K562 (cell line): ENCODE results near the gene FCRL2. TPM values are rescaled to one million over a fixed set of nuclear protein-coding genes. Genes with fewer than 3 reads are reported as not detected.

Experiments used
- ATAC-seq: fragments of 200-7000 bp; cut with Tn5 transposase; 3 replicates; pipeline ENCODE4 v1.9.1; 2020; ENCODE audit warnings: moderate library complexity
- BruUV-seq: library from RNA; stranded (reverse); fragments of 400-500 nt; replicated peaks from 2 replicates; lab custom pipeline; 2021; lab: Mats Ljungman, UMichigan
- CTCF ChIA-PET: fragments of 300-600 bp; formaldehyde crosslinking; extraction: SDS; loops from one replicate; lab custom pipeline; 2021; ENCODE audit warnings: low intra/inter-chr PET ratio; lab: Yijun Ruan, JAX
- POLR2A ChIA-PET: fragments of 300-600, 350-650 bp; sonication (Branson Sonifier 250); formaldehyde crosslinking; extraction: SDS; loops from one replicate; lab custom pipeline; 2021; ENCODE audit warnings: antibody characterized with exemption, inconsistent platforms; lab: Yijun Ruan, JAX
- DNase-seq, 4 experiments: peaks; one replicate each; pipeline versions ENCODE4 v3.0.0 to v3.0.0-alpha.2; 2011 to 2018; ENCODE audit warnings: low spot score in 3 of 4, mixed read lengths in 3 of 4; ENCODE audit errors: extremely low read depth in 1 of 4
- FAIRE-seq: peaks from 2 replicates; lab custom pipeline; 2011; peaks lifted over from hg19 to GRCh38; lab: Jason Lieb, UNC
- H2AFZ ChIP-seq: 2 replicates; pipeline ENCODE4 v1.6.0; 2011; ENCODE audit warnings: low read depth, low read length, control low read depth, inconsistent platforms
- H3K27ac ChIP-seq: fragments of 200-600 bp; 3 replicates; pipeline ENCODE4 v1.8.0; 2011; ENCODE audit warnings: low read depth, mild to moderate bottlenecking, control low read depth, inconsistent platforms, low read length, moderate library complexity, mixed read lengths; ENCODE audit errors: extremely low read depth
- H3K27me3 ChIP-seq, 2 experiments: fragments of 300-600 bp in 1 of 2; 2 replicates in 1 of 2; 3 replicates in 1 of 2; pipeline versions ENCODE4 v1.6.0 to v1.8.0; 2011; ENCODE audit warnings: inconsistent platforms in 2 of 2, low read length in 2 of 2, mild to moderate bottlenecking in 1 of 2, mixed read lengths in 1 of 2, moderate library complexity in 1 of 2; ENCODE audit not compliant: control insufficient read depth in 2 of 2, insufficient read depth in 2 of 2
- H3K36me3 ChIP-seq: fragments of 300-600 bp; 3 replicates; pipeline ENCODE4 v1.8.0; 2011; ENCODE audit warnings: mild to moderate bottlenecking, low read length, inconsistent platforms; ENCODE audit not compliant: control insufficient read depth, insufficient read depth
- H3K4me1 ChIP-seq, 2 experiments: fragments of 200-600 bp in 1 of 2; replicated peaks in 1 of 2; 2 replicates in 1 of 2; 3 replicates in 1 of 2; pipeline versions ENCODE4 v1.5.1 to v1.8.0; 2011; ENCODE audit warnings: inconsistent platforms in 2 of 2, low read length in 2 of 2, mild to moderate bottlenecking in 1 of 2, mixed read lengths in 1 of 2, moderate library complexity in 1 of 2; ENCODE audit not compliant: control insufficient read depth in 2 of 2, insufficient read depth in 2 of 2
- H3K4me2 ChIP-seq: 2 replicates; pipeline ENCODE4 v1.6.1; 2011; ENCODE audit warnings: low read length, control low read depth, inconsistent platforms, mixed read lengths; ENCODE audit not compliant: insufficient read depth
- H3K4me3 ChIP-seq: fragments of 200-600 bp; sonication (generic), shearing (Covaris generic); 2 replicates; pipeline ENCODE4 v1.5.1; 2016; ENCODE audit warnings: control low read depth, inconsistent platforms
- H3K79me2 ChIP-seq: fragments of 200-600 bp; 3 replicates; pipeline ENCODE4 v1.8.0; 2011; ENCODE audit warnings: low read length, inconsistent platforms; ENCODE audit not compliant: control insufficient read depth, insufficient read depth
- H3K9ac ChIP-seq, 2 experiments: 2 replicates each; pipeline versions ENCODE4 v1.6.0 to v1.6.1; 2011; ENCODE audit warnings: low read depth in 2 of 2, low read length in 2 of 2, control low read depth in 1 of 2, inconsistent platforms in 1 of 2, mild to moderate bottlenecking in 1 of 2, mixed read lengths in 1 of 2; ENCODE audit not compliant: insufficient read depth in 1 of 2
- H3K9me1 ChIP-seq: one replicate; pipeline ENCODE4 v1.6.0; 2011; ENCODE audit warnings: inconsistent platforms, mild to moderate bottlenecking, low read length, moderate library complexity; ENCODE audit not compliant: control insufficient read depth, insufficient read depth
- H3K9me3 ChIP-seq: replicated peaks from 2 replicates; pipeline ENCODE4 v1.5.1; 2011; ENCODE audit warnings: low read depth, low read length, inconsistent platforms; ENCODE audit not compliant: control insufficient read depth, insufficient read depth
- H4K20me1 ChIP-seq: replicated peaks from 2 replicates; pipeline ENCODE4 v1.6.1; 2011; ENCODE audit warnings: low read length, inconsistent platforms, mixed read lengths; ENCODE audit not compliant: control insufficient read depth, insufficient read depth
- AFF4 ChIP-seq: sonication (generic); formaldehyde crosslinking; IDR thresholded peaks from 2 replicates; pipeline ENCODE4 v1.8.0; 2023; ENCODE audit warnings: mild to moderate bottlenecking, missing genetic modification reagents
- CBFA2T3 ChIP-seq: fragments of 450-650 bp; IDR thresholded peaks from 2 replicates; pipeline ENCODE4 v1.6.1; 2017
- DMBX1 ChIP-seq: fragments of 250-450 bp; sonication (Bioruptor Pico); IDR thresholded peaks from 2 replicates; pipeline ENCODE4 v1.8.0; 2022; ENCODE audit warnings: inconsistent platforms, mild to moderate bottlenecking, moderate library complexity, borderline replicate concordance
- KLF1 ChIP-seq: fragments of 450-650 bp; IDR thresholded peaks from 2 replicates; pipeline ENCODE4 v1.6.1; 2016; ENCODE audit warnings: missing genetic modification characterization, missing compliant biosample characterization
- RHOXF2B ChIP-seq: fragments of 250-450 bp; sonication (Bioruptor Pico); conservative IDR thresholded peaks from 2 replicates; pipeline ENCODE4 v1.5.1; 2021
- RUNX1 ChIP-seq: sonication (generic); IDR thresholded peaks from 2 replicates; pipeline ENCODE4 v1.6.1; 2016; ENCODE audit warnings: antibody characterized with exemption, low read depth
- SNIP1 ChIP-seq: fragments of 450-650 bp; IDR thresholded peaks from 2 replicates; pipeline ENCODE4 v1.7.1; 2017; ENCODE audit warnings: low read depth, mild to moderate bottlenecking
- STAT5B ChIP-seq: fragments of 250-450 bp; sonication (Bioruptor Pico); IDR thresholded peaks from 2 replicates; pipeline ENCODE4 v1.8.0; 2021; ENCODE audit warnings: mild to moderate bottlenecking, inconsistent platforms
- THRA ChIP-seq: fragments of 450-650 bp; IDR thresholded peaks from 2 replicates; pipeline ENCODE4 v1.6.1; 2017; ENCODE audit warnings: mild to moderate bottlenecking, moderate library complexity
- U2AF1 ChIP-seq: fragments of 200-400 bp; formaldehyde crosslinking; optimal IDR thresholded peaks from 2 replicates; pipeline ENCODE3; 2017; ENCODE audit warnings: mild to moderate bottlenecking, low read depth, low read length, moderate library complexity
- ZNF174 ChIP-seq: fragments of 250-450 bp; sonication (Bioruptor Pico); IDR thresholded peaks from 2 replicates; pipeline ENCODE4 v1.4.0; 2020; ENCODE audit warnings: mild to moderate bottlenecking
- ZNF3 ChIP-seq: fragments of 250-450 bp; sonication (Bioruptor Pico); IDR thresholded peaks from 2 replicates; pipeline ENCODE4 v1.5.0; 2021; ENCODE audit warnings: mild to moderate bottlenecking, moderate library complexity
- WGBS: fragments of 100-300 bp; shearing (Covaris generic); methylation state at CpG from one replicate; pipeline ENCODE4 v1.1.6; 2016; ENCODE audit warnings: low coverage, mixed read lengths; ENCODE audit not compliant: insufficient coverage; ENCODE audit errors: missing lambda C conversion rate; 5-methylcytosine and 5-hydroxymethylcytosine counted together
- in situ Hi-C: fragments of 300-500 bp; cut with MboI; formaldehyde crosslinking; loops from 4 replicates; pipeline ENCODE4 v1.15.0; 2018; ENCODE audit warnings: inconsistent platforms, mixed read lengths
- intact Hi-C: fragments of 100-400 bp; cut with micrococcal nuclease; formaldehyde crosslinking; loops from 2 replicates; pipeline ENCODE4 v1.14.2; 2022
- polyA plus RNA-seq, 8 experiments: library from polyadenylated mRNA; depleted of rRNA in 4 of 8; stranded (reverse) in 5 of 8; unstranded in 3 of 8; fragments of >200 nt; fragmentation: Nextera tagmentation in 2 of 8; fragmentation: Illumina TruSeq in 1 of 8; extraction: Ambion mirVana in 2 of 8; extraction: Trizol in 1 of 8; gene quantifications; 2 replicates each; pipeline versions ENCODE4 v1.2.1 to v1.2.3, GENCODE V29; 2011 to 2014; ENCODE audit warnings: inconsistent platforms in 1 of 8, missing spikeins in 1 of 8
- total RNA-seq, 7 experiments: library from RNA; depleted of rRNA in 6 of 7; stranded (reverse); fragments of >200 nt in 6 of 7; fragmentation: Illumina TruSeq in 2 of 7; extraction: Trizol in 2 of 7; gene quantifications; 2 replicates each; pipeline versions ENCODE4 v1.2.1 to v1.2.3, GENCODE V29; 2011 to 2021; ENCODE audit warnings: low replicate concordance in 1 of 7

The FCRL2 gene
- total and polyA plus RNA-seq, 9 of the 15 experiments (the other 6 are each of a cell fraction or from before 2014, with no cell fraction given): not detected

GRCh38 chr1:157806431-157807149 lies 29.7 kb upstream of the FCRL2 start:
- H3K9me3 ChIP-seq: no peaks in the 10 kb centered on the region
- no peak overlapping the region for H3K4me2 ChIP-seq
- H3K27me3 ChIP-seq: no peaks in the 10 kb centered on the region
- POLR2A ChIA-PET: no interaction called here
- H3K4me3 ChIP-seq: no peak overlapping the region
- intact Hi-C loops: no loop called here
- H4K20me1 ChIP-seq: no peaks in the 10 kb centered on the region
- DNase-seq (no peak), ATAC-seq (no peak), FAIRE-seq (no peak)
- 0% methylated on average over 6 of the region's 6 CpGs for WGBS
- H2AFZ ChIP-seq: no peak overlapping the region
- H3K36me3 ChIP-seq: no peaks in the 10 kb centered on the region
- H3K9ac ChIP-seq: no peak overlapping the region
- no peaks in the 10 kb centered on the region for H3K9me1 ChIP-seq
- no peaks in the 10 kb centered on the region for H3K79me2 ChIP-seq
- CTCF ChIA-PET: no interaction called here
- in situ Hi-C loops: no loop called here
- no peak for TF ChIP-seq SNIP1
- no peak for TF ChIP-seq U2AF1
- no peak for TF ChIP-seq KLF1 (tag)
- TF ChIP-seq DMBX1: no peak
- TF ChIP-seq AFF4 (CRISPR knock-in tag): no peak
- no peak for TF ChIP-seq RUNX1
- TF ChIP-seq THRA: no peak
- TF ChIP-seq ZNF174 (CRISPR knock-in tag): no peak
- no peak for TF ChIP-seq RHOXF2B (CRISPR knock-in tag)
- TF ChIP-seq ZNF3 (CRISPR knock-in tag): no peak
- no peak for TF ChIP-seq CBFA2T3
- TF ChIP-seq STAT5B: no peak
- H3K27ac ChIP-seq: no peak overlapping the region
- no peaks in the 10 kb centered on the region for H3K4me1 ChIP-seq
- no TSS peak for BruUV-seq
